Suprapubic skin (tissue), 4 donors: ENCODE data around the gene TMEM139. TPM values are rescaled to one million over a fixed set of nuclear protein-coding genes. Genes with fewer than 3 reads are reported as not detected.

ENCODE experiments used
- DNase-seq, 2 donors: peaks; one replicate each; pipeline ENCODE4 v3.0.0-alpha.2; 2019; ENCODE audit warnings: low spot score in 2 of 2
- H3K27ac ChIP-seq: fragments of 200-600 bp; sonication (generic); one replicate; pipeline ENCODE4 v1.5.1; 2019
- H3K27me3 ChIP-seq: fragments of 200-600 bp; sonication (generic); one replicate; pipeline ENCODE4 v1.5.1; 2019
- H3K36me3 ChIP-seq: fragments of 200-600 bp; sonication (generic); one replicate; pipeline ENCODE4 v1.5.1; 2019
- H3K4me1 ChIP-seq: fragments of 200-600 bp; sonication (generic); one replicate; pipeline ENCODE4 v1.5.1; 2019
- H3K4me3 ChIP-seq: fragments of 200-600 bp; sonication (generic); one replicate; pipeline ENCODE4 v1.5.1; 2019; ENCODE audit warnings: mild to moderate bottlenecking
- H3K9me3 ChIP-seq: fragments of 200-600 bp; sonication (generic); one replicate; pipeline ENCODE4 v1.5.1; 2019
- CTCF ChIP-seq, 2 donors: fragments of 200-600 bp in 1 of 2; fragments of 450-650 bp in 1 of 2; sonication (generic) in 1 of 2; IDR thresholded peaks; one replicate each; pipeline ENCODE4 v1.5.1; 2016 to 2019; ENCODE audit warnings: antibody characterized with exemption in 2 of 2, mild to moderate bottlenecking in 1 of 2, moderate library complexity in 1 of 2
- EP300 ChIP-seq: sonication (generic); formaldehyde crosslinking; IDR thresholded peaks from one replicate; pipeline ENCODE4 v1.6.1; 2017; ENCODE audit warnings: antibody characterized with exemption
- POLR2A ChIP-seq, 2 donors: fragments of 450-650 bp; IDR thresholded peaks; one replicate each; pipeline ENCODE4 v1.6.1; 2017; ENCODE audit warnings: antibody characterized with exemption in 2 of 2, mild to moderate bottlenecking in 2 of 2, moderate library complexity in 2 of 2
- POLR2AphosphoS5 ChIP-seq, 3 donors: sonication (generic); formaldehyde crosslinking; IDR thresholded peaks; one replicate each; pipeline ENCODE4 v1.6.1; 2017; ENCODE audit warnings: antibody characterized with exemption in 3 of 3
- WGBS: methylation state at CpG from one replicate; pipeline ENCODE4 v1.1.5; 2018; 5-methylcytosine and 5-hydroxymethylcytosine counted together
- total RNA-seq, 4 donors: library from RNA; depleted of rRNA; stranded (reverse); fragments of >200 nt; gene quantifications; one replicate each; pipeline ENCODE4 v1.1.0, GENCODE V29; 2016

Gene TMEM139
- total RNA-seq, 4 donors from 2014 or later = 3.3 to 11.0 (median 8.1) TPM

DNA sequence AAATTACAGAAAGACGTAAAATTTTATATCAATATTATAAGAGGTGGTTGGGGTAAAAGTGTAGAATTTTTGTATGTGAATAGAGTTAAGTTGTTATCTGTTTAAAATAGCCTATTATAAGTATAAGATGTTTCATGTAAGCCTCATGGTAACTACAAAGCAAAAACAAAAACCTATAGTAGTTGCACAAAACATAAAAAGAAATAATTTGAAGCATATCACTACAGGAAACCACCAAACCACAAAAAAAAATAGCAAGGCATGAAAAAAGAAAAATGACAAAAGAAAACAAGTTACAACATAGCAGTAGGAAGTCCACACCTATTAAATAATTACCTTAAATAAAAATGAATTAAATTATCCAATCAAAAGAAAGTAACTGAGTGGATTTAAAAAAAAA is 33.9 kb upstream of the TMEM139 start:
- Histone ChIP-seq H3K9me3 (no peaks in the 10 kb centered on the region), H3K27ac (no peak overlapping the region), H3K27me3 (no peaks in the 10 kb centered on the region), H3K4me3 (no peak overlapping the region), H3K4me1 (no peaks in the 10 kb centered on the region), H3K36me3 (no peaks in the 10 kb centered on the region)
- no peak for DNase-seq
- TF ChIP-seq CTCF (IDR thresholded peaks at IDR 0.05) = no peak
- TF ChIP-seq EP300 = no peak
- TF ChIP-seq POLR2A (IDR thresholded peaks at IDR 0.05) = no peak
- TF ChIP-seq POLR2AphosphoS5 (IDR thresholded peaks at IDR 0.05) = no peak
- WGBS = 95% methylated on average over 1 of the region's 1 CpG

DNA sequence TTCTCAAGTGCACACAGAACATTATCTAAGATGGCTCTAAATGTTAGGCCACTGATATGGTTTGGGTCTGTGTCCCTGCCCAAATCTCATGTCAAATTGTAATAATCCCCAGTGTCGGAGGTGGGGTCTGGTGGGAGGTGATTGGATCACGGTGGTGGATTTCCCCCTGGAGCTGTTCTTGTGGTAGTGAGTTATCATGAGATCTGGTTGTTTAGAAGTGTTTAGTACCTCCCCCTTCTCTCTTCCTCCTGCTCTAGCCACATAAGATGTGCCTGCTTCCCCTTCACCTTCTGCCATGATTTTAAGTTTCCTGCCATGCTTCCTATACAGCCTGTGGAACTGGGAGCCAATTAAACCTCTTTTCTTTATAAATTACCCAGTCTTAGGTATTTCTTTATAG is 32.8 kb upstream of the TMEM139 start:
- Histone ChIP-seq H3K27me3 (no peaks in the 10 kb centered on the region), H3K27ac (no peak overlapping the region), H3K4me3 (no peak overlapping the region), H3K36me3 (no peaks in the 10 kb centered on the region), H3K4me1 (no peaks in the 10 kb centered on the region), H3K9me3 (no peaks in the 10 kb centered on the region)
- no peak for DNase-seq
- TF ChIP-seq POLR2AphosphoS5 (IDR thresholded peaks at IDR 0.05) (no peak), EP300 (no peak), CTCF (IDR thresholded peaks at IDR 0.05) (no peak), POLR2A (IDR thresholded peaks at IDR 0.05) (no peak)
- 86% methylated on average over 2 of the region's 2 CpGs for WGBS

DNA sequence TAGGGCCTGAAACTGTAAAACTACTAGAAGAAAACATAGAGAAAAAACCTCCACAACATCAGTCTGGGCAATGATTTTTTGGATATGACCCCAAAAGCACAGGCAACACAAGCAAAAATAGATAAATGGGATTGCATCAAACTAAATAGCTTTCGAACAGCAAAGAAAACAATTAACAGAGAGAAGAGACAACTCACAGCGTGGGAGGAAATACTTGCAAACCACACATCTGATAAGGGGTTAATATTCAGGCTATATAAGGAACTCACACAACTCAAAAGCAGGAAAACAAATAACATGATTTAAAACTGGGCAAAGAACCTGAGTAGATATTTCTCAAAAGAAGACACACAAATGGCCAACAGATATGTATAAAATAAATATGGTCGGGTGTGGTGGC is 29.2 kb upstream of the TMEM139 start:
- WGBS = 77% methylated on average over 3 of the region's 3 CpGs
- H3K4me3 ChIP-seq = no peak overlapping the region

GRCh38 chr7:143256325-143256724 is 28.4 kb upstream of the TMEM139 start:
- Histone ChIP-seq H3K9me3 (no peaks in the 10 kb centered on the region), H3K4me3 (no peak overlapping the region), H3K4me1 (peaks cover 3% of the 10 kb centered on the region), H3K36me3 (no peaks in the 10 kb centered on the region), H3K27me3 (no peaks in the 10 kb centered on the region), H3K27ac (no peak overlapping the region)
- WGBS = 86% methylated on average over 3 of the region's 3 CpGs
- DNase-seq = no peak
- TF ChIP-seq EP300 (no peak), POLR2A (IDR thresholded peaks at IDR 0.05) (no peak), POLR2AphosphoS5 (IDR thresholded peaks at IDR 0.05) (no peak), CTCF (IDR thresholded peaks at IDR 0.05) (no peak)

More for the DNA sequence above, 29.2 kb upstream of the TMEM139 start:
- Histone ChIP-seq H3K36me3 (no peaks in the 10 kb centered on the region), H3K27me3 (no peaks in the 10 kb centered on the region), H3K27ac (no peak overlapping the region), H3K9me3 (no peaks in the 10 kb centered on the region), H3K4me1 (peaks cover 3% of the 10 kb centered on the region)
- TF ChIP-seq POLR2A (IDR thresholded peaks at IDR 0.05) = no peak
- DNase-seq = no peak

- WGBS = 92% methylated on average over 4 of the region's 4 CpGs
- H3K4me3 ChIP-seq = no peak overlapping the region
- no peak for TF ChIP-seq POLR2AphosphoS5 (IDR thresholded peaks at IDR 0.05)
- no peak for TF ChIP-seq EP300
- no peak for TF ChIP-seq POLR2A (IDR thresholded peaks at IDR 0.05)
- TF ChIP-seq CTCF (IDR thresholded peaks at IDR 0.05) = no peak
- H3K9me3 ChIP-seq = no peaks in the 10 kb centered on the region
- no peaks in the 10 kb centered on the region for H3K27me3 ChIP-seq
- no peaks in the 10 kb centered on the region for H3K36me3 ChIP-seq
- peaks cover 3% of the 10 kb centered on the region for H3K4me1 ChIP-seq
- no peak overlapping the region for H3K27ac ChIP-seq
- no peak for DNase-seq
Measured at GRCh38 chr7:143256932-143257331, 27.8 kb upstream of the TMEM139 start.

DNA sequence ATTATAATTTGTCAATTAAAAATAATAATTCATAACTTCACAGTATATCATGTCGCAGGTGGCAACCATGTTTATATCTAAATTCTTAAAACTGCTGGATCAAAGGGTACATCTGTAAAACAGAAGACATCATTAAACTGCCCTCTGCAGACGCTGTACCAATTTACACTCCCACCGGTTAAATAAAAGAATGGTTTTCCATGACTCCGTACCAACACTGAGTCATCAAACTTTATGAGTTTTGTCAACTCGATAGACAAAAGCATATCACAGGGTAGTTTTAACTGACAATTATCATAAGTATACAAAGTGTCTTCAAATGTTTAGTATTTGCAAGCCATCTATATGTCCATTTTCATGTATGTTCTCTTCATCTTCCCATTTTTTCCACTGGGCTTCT is 27.3 kb upstream of the TMEM139 start:
- WGBS = 74% methylated on average over 5 of the region's 5 CpGs
- no peaks in the 10 kb centered on the region for H3K36me3 ChIP-seq

More for the DNA sequence above, 27.3 kb upstream of the TMEM139 start:
- Histone ChIP-seq H3K27me3 (no peaks in the 10 kb centered on the region), H3K4me1 (peaks cover 3% of the 10 kb centered on the region), H3K9me3 (no peaks in the 10 kb centered on the region), H3K27ac (no peak overlapping the region), H3K4me3 (no peak overlapping the region)
- TF ChIP-seq POLR2A (IDR thresholded peaks at IDR 0.05) (no peak), POLR2AphosphoS5 (IDR thresholded peaks at IDR 0.05) (no peak), CTCF (IDR thresholded peaks at IDR 0.05) (no peak), EP300 (no peak)
- no peak for DNase-seq
